DMS153 treated with DMSO at 0.1 percent for 48 hours (cell line): ENCODE results near the gene TPSG1.

Source experiments
- DNase-seq: peaks from one replicate; lab custom pipeline; 2025; ENCODE audit not compliant: unreplicated experiment; lab: John Stamatoyannopoulos, UW

The TPSG1 gene

GRCh38 chr16:1217526-1217925 lies 7.5 kb downstream of the TPSG1 start:
- no peak for DNase-seq

GRCh38 chr16:1216681-1217400 lies 8.2 kb downstream of the TPSG1 start:
- DNase-seq = no peak

- no peak for DNase-seq
Measured at GRCh38 chr16:1216296-1216619, 8.8 kb downstream of the TPSG1 start.

GRCh38 chr16:1215574-1216295 lies 9.3 kb downstream of the TPSG1 start:
- no peak for DNase-seq

GRCh38 chr16:1214719-1215118 lies 10.3 kb downstream of the TPSG1 start:
- DNase-seq = no peak

- DNase-seq = no peak
Measured at GRCh38 chr16:1213796-1214372, 11.2 kb downstream of the TPSG1 start.

- DNase-seq = no peak
Measured at GRCh38 chr16:1213231-1213630, 11.8 kb downstream of the TPSG1 start.

GRCh38 chr16:1212616-1213194 lies 12.4 kb downstream of the TPSG1 start:
- no peak for DNase-seq

GRCh38 chr16:1211451-1212268 lies 13.4 kb downstream of the TPSG1 start:
- no peak for DNase-seq

- no peak for DNase-seq
Measured at GRCh38 chr16:1210461-1210860, 14.6 kb downstream of the TPSG1 start.

GRCh38 chr16:1209081-1209480 lies 16.0 kb downstream of the TPSG1 start:
- no peak for DNase-seq

- no peak for DNase-seq
Measured at GRCh38 chr16:1208239-1208830, 16.7 kb downstream of the TPSG1 start.

- DNase-seq = no peak
Measured at GRCh38 chr16:1206786-1207185, 18.3 kb downstream of the TPSG1 start.

- no peak for DNase-seq
Measured at GRCh38 chr16:1206326-1206725, 18.7 kb downstream of the TPSG1 start.

- no peak for DNase-seq
Measured at GRCh38 chr16:1204933-1205332, 20.1 kb downstream of the TPSG1 start.

- no peak for DNase-seq
Measured at GRCh38 chr16:1202274-1202673, 22.8 kb downstream of the TPSG1 start.

GRCh38 chr16:1201444-1201843 lies 23.6 kb downstream of the TPSG1 start:
- no peak for DNase-seq

GRCh38 chr16:1200014-1200627 lies 24.9 kb downstream of the TPSG1 start:
- no peak for DNase-seq

GRCh38 chr16:1199347-1200013 lies 25.6 kb downstream of the TPSG1 start:
- no peak for DNase-seq
